ENCODE results near the gene IRGC. TPM values are rescaled to one million over a fixed set of nuclear protein-coding genes. Genes with fewer than 3 reads are reported as not detected.

IRGC gene
- total and polyA plus RNA-seq, 9 of the 15 experiments (the other 6 are each of a cell fraction or from before 2014, with no cell fraction given), result not detected

DNA sequence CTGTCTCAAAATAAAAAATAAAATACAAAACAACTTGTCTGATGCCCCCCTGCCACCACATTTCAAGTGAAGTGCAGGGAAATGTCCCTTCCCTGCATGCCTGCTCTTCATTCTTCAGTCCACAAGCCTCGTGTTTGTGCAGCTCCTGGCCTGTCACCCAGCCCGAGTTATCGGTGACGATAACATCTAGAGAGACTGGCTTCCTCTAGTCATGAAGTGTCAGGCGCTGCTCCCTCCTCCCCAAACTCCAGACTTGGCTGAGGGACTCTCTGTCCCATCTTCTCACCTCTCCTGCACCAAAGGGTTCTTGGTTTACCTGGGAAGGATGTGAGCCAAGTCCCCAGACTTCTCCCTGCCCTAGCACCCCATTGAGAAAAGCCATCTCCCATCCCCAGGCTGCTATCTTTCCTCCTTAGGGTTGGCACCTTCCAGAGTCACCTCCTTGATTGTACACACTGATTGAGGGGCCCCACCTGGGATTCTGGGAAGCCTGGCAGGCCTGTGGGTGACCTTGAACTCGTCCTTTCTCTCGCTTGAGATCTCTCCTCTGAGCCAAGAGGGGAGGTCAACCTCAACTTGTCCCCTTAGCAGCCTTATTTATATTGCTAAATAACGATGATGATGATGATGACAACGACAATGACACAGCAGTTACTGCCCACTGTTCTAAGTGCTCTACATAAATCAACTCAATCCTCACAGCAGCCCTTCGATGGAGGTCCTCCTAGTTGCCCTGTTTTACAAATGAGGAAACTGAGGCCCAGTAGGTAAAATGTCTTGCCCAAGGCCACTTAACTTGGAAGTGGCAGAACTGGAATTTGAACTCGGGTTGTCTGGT, 32.8 kb upstream of the IRGC start (continued):
- no peak for TF ChIP-seq MCM2 (IDR thresholded peaks at IDR 0.05; ENCODE audit: low read depth)
- peak; percentile 81; the same call in 1 of the 2 replicates for TF ChIP-seq ZNF263 (CRISPR knock-in tag; IDR thresholded peaks at IDR 0.05; ENCODE audit: borderline replicate concordance)
- TF ChIP-seq PHF20 (IDR thresholded peaks at IDR 0.05; ENCODE audit: partially characterized antibody), result no peak
- TF ChIP-seq E2F3 (CRISPR knock-in tag; IDR thresholded peaks at IDR 0.05), result no peak
- TF ChIP-seq KLF10 (CRISPR knock-in tag; IDR thresholded peaks at IDR 0.05), result no peak
- TF ChIP-seq MAFG (tag; conservative IDR thresholded peaks at IDR 0.05), result peak; percentile 95
- TF ChIP-seq GABPA (tag; conservative IDR thresholded peaks at IDR 0.05; ENCODE audit: low read depth), result no peak
- peak; percentile 40; the same call in 1 of the 2 replicates for TF ChIP-seq ARID1B (IDR thresholded peaks at IDR 0.05)
- TF ChIP-seq MEIS2 (IDR thresholded peaks at IDR 0.05; ENCODE audit: partially characterized antibody), result peak; percentile 83
- TF ChIP-seq THRAP3 (IDR thresholded peaks at IDR 0.05; ENCODE audit: borderline replicate concordance), result no peak
- TF ChIP-seq ZFX (CRISPR knock-in tag; IDR thresholded peaks at IDR 0.05), result no peak
- TF ChIP-seq ZNF408 (CRISPR knock-in tag; IDR thresholded peaks at IDR 0.05; ENCODE audit: low read depth), result no peak
- TF ChIP-seq ARID2 (IDR thresholded peaks at IDR 0.05), result no peak
- TF ChIP-seq NFIC (IDR thresholded peaks at IDR 0.05), result no peak
- TF ChIP-seq, protein P1, sequence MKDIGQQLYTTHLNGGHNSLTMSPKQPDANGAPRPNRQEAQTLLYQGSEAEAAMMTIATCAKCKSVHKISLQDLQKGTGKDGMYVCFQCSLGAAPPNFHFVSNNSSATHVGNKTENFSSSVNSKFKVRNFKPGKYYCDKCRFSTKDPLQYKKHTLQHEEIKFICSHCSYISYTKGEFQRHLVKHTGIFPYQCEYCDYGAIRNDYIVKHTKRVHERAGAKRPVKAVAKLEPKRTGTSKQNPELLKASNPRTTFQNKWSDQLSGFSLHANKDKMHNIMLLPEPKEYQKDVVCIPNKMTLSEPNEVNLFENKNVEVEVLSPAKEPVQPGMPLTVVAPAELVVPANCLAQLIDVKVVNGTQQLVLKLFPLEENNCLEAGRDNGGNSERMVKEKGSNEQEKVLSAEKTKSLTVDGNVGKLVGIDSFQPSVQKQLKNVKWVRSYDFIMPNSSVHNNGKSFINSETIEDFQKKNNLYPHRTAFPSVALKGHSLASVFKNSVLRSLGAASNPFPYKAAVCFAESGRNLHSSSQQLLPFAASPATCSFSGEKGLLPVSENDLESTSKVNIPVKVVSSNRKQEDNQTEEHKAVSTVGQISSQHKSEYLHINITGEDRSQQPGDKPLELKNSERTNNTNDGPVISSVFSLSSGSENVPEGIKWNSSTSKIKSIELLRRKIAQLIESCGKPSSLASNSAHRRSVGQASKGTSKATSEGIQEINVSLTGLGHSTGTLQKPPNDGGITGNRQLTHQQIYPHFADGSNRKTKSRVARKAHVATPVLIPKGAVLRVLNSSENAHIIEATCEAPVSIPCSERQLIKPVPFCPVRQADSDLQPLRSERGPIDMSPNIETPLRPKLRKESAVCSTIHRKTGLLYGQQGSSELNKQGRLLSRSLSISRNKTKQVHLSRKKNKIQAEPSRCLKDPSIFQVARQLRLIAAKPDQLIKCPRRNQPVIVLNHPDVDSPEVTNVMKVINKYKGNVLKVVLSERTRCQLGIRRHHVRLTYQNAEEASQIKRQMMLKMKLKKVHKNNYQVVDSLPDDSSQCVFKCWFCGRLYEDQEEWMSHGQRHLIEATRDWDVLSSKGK (CRISPR knock-in tag; IDR thresholded peaks at IDR 0.05), result no peak
- TF ChIP-seq ZKSCAN1 (IDR thresholded peaks at IDR 0.05; ENCODE audit: low read depth, low read length), result no peak
- no peak for TF ChIP-seq TRIM28 (IDR thresholded peaks at IDR 0.05)
- TF ChIP-seq TEAD2 (tag; IDR thresholded peaks at IDR 0.05), result no peak
- TF ChIP-seq L3MBTL2 (IDR thresholded peaks at IDR 0.05), result peak; percentile 85
- TF ChIP-seq OTX1 (CRISPR knock-in tag; IDR thresholded peaks at IDR 0.05), result 0 out of 2 replicates have a peak, but pooled peaks have one; percentile 32
- TF ChIP-seq RBM14 (IDR thresholded peaks at IDR 0.05; ENCODE audit: borderline replicate concordance, insufficient read depth, low read depth, low read length), result no peak
- TF ChIP-seq ESRRB (CRISPR knock-in tag; IDR thresholded peaks at IDR 0.05; ENCODE audit: borderline replicate concordance), result no peak
- TF ChIP-seq, protein P2, sequence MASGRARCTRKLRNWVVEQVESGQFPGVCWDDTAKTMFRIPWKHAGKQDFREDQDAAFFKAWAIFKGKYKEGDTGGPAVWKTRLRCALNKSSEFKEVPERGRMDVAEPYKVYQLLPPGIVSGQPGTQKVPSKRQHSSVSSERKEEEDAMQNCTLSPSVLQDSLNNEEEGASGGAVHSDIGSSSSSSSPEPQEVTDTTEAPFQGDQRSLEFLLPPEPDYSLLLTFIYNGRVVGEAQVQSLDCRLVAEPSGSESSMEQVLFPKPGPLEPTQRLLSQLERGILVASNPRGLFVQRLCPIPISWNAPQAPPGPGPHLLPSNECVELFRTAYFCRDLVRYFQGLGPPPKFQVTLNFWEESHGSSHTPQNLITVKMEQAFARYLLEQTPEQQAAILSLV (tag; IDR thresholded peaks at IDR 0.05), result no peak
- TF ChIP-seq, protein P3, sequence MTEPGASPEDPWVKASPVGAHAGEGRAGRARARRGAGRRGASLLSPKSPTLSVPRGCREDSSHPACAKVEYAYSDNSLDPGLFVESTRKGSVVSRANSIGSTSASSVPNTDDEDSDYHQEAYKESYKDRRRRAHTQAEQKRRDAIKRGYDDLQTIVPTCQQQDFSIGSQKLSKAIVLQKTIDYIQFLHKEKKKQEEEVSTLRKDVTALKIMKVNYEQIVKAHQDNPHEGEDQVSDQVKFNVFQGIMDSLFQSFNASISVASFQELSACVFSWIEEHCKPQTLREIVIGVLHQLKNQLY (CRISPR knock-in tag; conservative IDR thresholded peaks at IDR 0.05), result no peak

All from K562 (cell line).